ENCODE measurements around the gene ANKZF1. TPM values are rescaled to one million over a fixed set of nuclear protein-coding genes. Genes with fewer than 3 reads are reported as not detected.

Gene ANKZF1
- total RNA-seq (2014; rRNA removed; shearing (Covaris generic)) (27.8 and 32.6 TPM in 2 replicates), polyA plus RNA-seq (2016; fragmentation: Nextera tagmentation; extraction: Ambion mirVana) (26.8 and 31.5 TPM in 2 replicates)

GRCh38 chr2:219229305-219230058, at the start of gene ANKZF1, which contains the start of gene ATG9A:
Gene ANKZF1 (plus strand): TSS chr2:219229806. CDS start chr2:219230258, 452 bp downstream.
Gene ATG9A (minus strand): TSS chr2:219229636. CDS start chr2:219228024, 1,612 bp downstream.
- Histone ChIP-seq H3K27me3 (replicated peaks; ENCODE audit: insufficient read depth) (no peaks in the 10 kb centered on the region), H2AFZ (peak within 1 kb of the TSS; percentile 79), H3F3A (ENCODE audit: insufficient read depth) (peaks cover 11% of the 10 kb centered on the region; the same call in 1 of the 2 replicates), H3K9me3 (ENCODE audit: low read depth) (no peaks in the 10 kb centered on the region), H3K27ac (peak within 1 kb of the TSS; percentile 88), H3K79me2 (ENCODE audit: insufficient read depth) (peaks cover 78% of the 10 kb centered on the region), H3K4me2 (ENCODE audit: unreplicated experiment) (peak within 1 kb of the TSS; percentile 99), H3K9ac (peak within 1 kb of the TSS; percentile 94), H3K4me1 (ENCODE audit: insufficient read depth) (peaks cover 22% of the 10 kb centered on the region), H4K20me1 (ENCODE audit: insufficient read depth) (no peaks in the 10 kb centered on the region), H3K36me3 (ENCODE audit: low read depth) (peaks cover 31% of the 10 kb centered on the region), H3K9me2 (ENCODE audit: insufficient read depth) (no peaks in the 10 kb centered on the region), H3K4me3 (peak within 1 kb of the TSS; percentile 93)
- in situ Hi-C loops (cut with MboI): no loop called here
- WGBS, 2 experiments (ENCODE audit: low coverage in 1 of 2, low lambda C conversion rate in 2 of 2, missing lambda C conversion rate in 2 of 2): 1% methylated on average over 69 to 77 of the region's 80 CpGs
- DNase-seq: peak; percentile 100
- no peak for TF ChIP-seq EZH2phosphoT487 (IDR thresholded peaks at IDR 0.05; ENCODE audit: insufficient read depth, low read depth)
- no peak for TF ChIP-seq EZH2 (IDR thresholded peaks at IDR 0.05; ENCODE audit: insufficient read depth, poor library complexity, severe bottlenecking)

- Histone ChIP-seq H3K9ac (no peak overlapping the region), H3K9me2 (ENCODE audit: insufficient read depth) (no peaks in the 10 kb centered on the region), H2AFZ (no peak overlapping the region), H3K4me1 (ENCODE audit: insufficient read depth) (peaks cover 12% of the 10 kb centered on the region), H4K20me1 (ENCODE audit: insufficient read depth) (peaks cover 5% of the 10 kb centered on the region; the same call in 1 of the 2 replicates), H3K36me3 (ENCODE audit: low read depth) (peaks cover 45% of the 10 kb centered on the region), H3K9me3 (ENCODE audit: low read depth) (no peaks in the 10 kb centered on the region), H3K27me3 (replicated peaks; ENCODE audit: insufficient read depth) (no peaks in the 10 kb centered on the region), H3K4me2 (ENCODE audit: unreplicated experiment) (no peak overlapping the region), H3K27ac (no peak overlapping the region), H3K4me3 (no peak overlapping the region), H3F3A (ENCODE audit: insufficient read depth) (peaks cover 26% of the 10 kb centered on the region), H3K79me2 (ENCODE audit: insufficient read depth) (peaks cover 31% of the 10 kb centered on the region)
- no peak for DNase-seq
- in situ Hi-C loops (cut with MboI): no loop called here
- 92 to 97% methylated on average over 5 of the region's 5 CpGs for WGBS, 2 experiments (ENCODE audit: low coverage in 1 of 2, low lambda C conversion rate in 2 of 2, missing lambda C conversion rate in 2 of 2)
- TF ChIP-seq EZH2 (IDR thresholded peaks at IDR 0.05; ENCODE audit: insufficient read depth, poor library complexity, severe bottlenecking) (no peak), EZH2phosphoT487 (IDR thresholded peaks at IDR 0.05; ENCODE audit: insufficient read depth, low read depth) (no peak)
Observed at GRCh38 chr2:219180961-219181360, 48.6 kb upstream of the ANKZF1 start.

GRCh38 chr2:219181531-219181930, 48.1 kb upstream of the ANKZF1 start:
- Histone ChIP-seq H3K36me3 (ENCODE audit: low read depth) (peaks cover 45% of the 10 kb centered on the region), H3K79me2 (ENCODE audit: insufficient read depth) (peaks cover 25% of the 10 kb centered on the region), H3K9me3 (ENCODE audit: low read depth) (no peaks in the 10 kb centered on the region), H3K27ac (no peak overlapping the region), H4K20me1 (ENCODE audit: insufficient read depth) (peaks cover 5% of the 10 kb centered on the region; the same call in 1 of the 2 replicates), H3K4me1 (ENCODE audit: insufficient read depth) (peaks cover 12% of the 10 kb centered on the region), H2AFZ (no peak overlapping the region), H3K27me3 (replicated peaks; ENCODE audit: insufficient read depth) (no peaks in the 10 kb centered on the region), H3F3A (ENCODE audit: insufficient read depth) (peaks cover 26% of the 10 kb centered on the region), H3K4me2 (ENCODE audit: unreplicated experiment) (no peak overlapping the region), H3K9ac (no peak overlapping the region), H3K4me3 (no peak overlapping the region), H3K9me2 (ENCODE audit: insufficient read depth) (no peaks in the 10 kb centered on the region)
- 98 to 99% methylated on average over 6 of the region's 6 CpGs for WGBS, 2 experiments (ENCODE audit: low coverage in 1 of 2, low lambda C conversion rate in 2 of 2, missing lambda C conversion rate in 2 of 2)
- in situ Hi-C loops (cut with MboI): no loop called here
- no peak for DNase-seq
- no peak for TF ChIP-seq EZH2 (IDR thresholded peaks at IDR 0.05; ENCODE audit: insufficient read depth, poor library complexity, severe bottlenecking)
- TF ChIP-seq EZH2phosphoT487 (IDR thresholded peaks at IDR 0.05; ENCODE audit: insufficient read depth, low read depth): no peak

GRCh38 chr2:219182331-219183150, 47.1 kb upstream of the ANKZF1 start:
- H2AFZ ChIP-seq: no peak overlapping the region
- 61% methylated on average over 7 to 8 of the region's 8 CpGs for WGBS, 2 experiments (ENCODE audit: low coverage in 1 of 2, low lambda C conversion rate in 2 of 2, missing lambda C conversion rate in 2 of 2)

More at GRCh38 chr2:219182331-219183150, 47.1 kb upstream of the ANKZF1 start:
- Histone ChIP-seq H3F3A (ENCODE audit: insufficient read depth) (peaks cover 21% of the 10 kb centered on the region), H3K9ac (no peak overlapping the region), H4K20me1 (ENCODE audit: insufficient read depth) (peaks cover 5% of the 10 kb centered on the region; the same call in 1 of the 2 replicates), H3K79me2 (ENCODE audit: insufficient read depth) (peaks cover 25% of the 10 kb centered on the region), H3K36me3 (ENCODE audit: low read depth) (peaks cover 45% of the 10 kb centered on the region), H3K27ac (no peak overlapping the region), H3K4me1 (ENCODE audit: insufficient read depth) (peaks cover 8% of the 10 kb centered on the region), H3K4me3 (no peak overlapping the region), H3K9me2 (ENCODE audit: insufficient read depth) (no peaks in the 10 kb centered on the region), H3K4me2 (ENCODE audit: unreplicated experiment) (no peak overlapping the region), H3K9me3 (ENCODE audit: low read depth) (no peaks in the 10 kb centered on the region), H3K27me3 (replicated peaks; ENCODE audit: insufficient read depth) (no peaks in the 10 kb centered on the region)
- no peak for DNase-seq
- in situ Hi-C loops (cut with MboI): no loop called here
- TF ChIP-seq EZH2phosphoT487 (IDR thresholded peaks at IDR 0.05; ENCODE audit: insufficient read depth, low read depth) (no peak), EZH2 (IDR thresholded peaks at IDR 0.05; ENCODE audit: insufficient read depth, poor library complexity, severe bottlenecking) (no peak)
